ENCODE data around the gene ZFAND2B. TPM values are rescaled to one million over a fixed set of nuclear protein-coding genes. Genes with fewer than 3 reads are reported as not detected.

Gene ZFAND2B
- total RNA-seq = 10 to 100 TPM; 27.9 to 29.8 TPM

- Mint-ChIP-seq H3K36me3 (ENCODE audit: low read depth) (peaks cover 43% of the 10 kb centered on the region), H3K27me3 (no peaks in the 10 kb centered on the region), H3K4me3 (peak within 1 kb of the TSS; percentile 97), H3K9me3 (no peaks in the 10 kb centered on the region), H3K27ac (peak within 1 kb of the TSS; percentile 98), H3K4me1 (peaks cover 10% of the 10 kb centered on the region)
- ATAC-seq (replicated peaks) = peak; percentile 98
Measured at GRCh38 chr2:219206328-219207133, at the start of gene ZFAND2B. Gene ZFAND2B, plus strand, starts transcription at chr2:219206782. Its CDS starts 206 bp downstream, at chr2:219206988.

GRCh38 chr2:219157396-219157795, 49.2 kb upstream of the ZFAND2B start:
- Mint-ChIP-seq H3K36me3 (ENCODE audit: low read depth) (peaks cover 41% of the 10 kb centered on the region), H3K27me3 (no peaks in the 10 kb centered on the region), H3K4me3 (no peak overlapping the region), H3K27ac (no peak overlapping the region), H3K4me1 (peaks cover 15% of the 10 kb centered on the region), H3K9me3 (no peaks in the 10 kb centered on the region)
- ATAC-seq (replicated peaks) = no peak

- no peaks in the 10 kb centered on the region for H3K9me3 Mint-ChIP-seq
- H3K27ac Mint-ChIP-seq = no peak overlapping the region
- H3K36me3 Mint-ChIP-seq (ENCODE audit: low read depth) = peaks cover 39% of the 10 kb centered on the region
- no peaks in the 10 kb centered on the region for H3K27me3 Mint-ChIP-seq
- H3K4me3 Mint-ChIP-seq = no peak overlapping the region
- H3K4me1 Mint-ChIP-seq = peaks cover 15% of the 10 kb centered on the region
- no peak for ATAC-seq (replicated peaks)
Measured at GRCh38 chr2:219158025-219158424, 48.6 kb upstream of the ZFAND2B start.

GRCh38 chr2:219158586-219158985, 48.0 kb upstream of the ZFAND2B start:
- H3K4me3 Mint-ChIP-seq = peak overlapping the region; percentile 84
- no peak overlapping the region for H3K27ac Mint-ChIP-seq
- H3K36me3 Mint-ChIP-seq (ENCODE audit: low read depth) = peaks cover 34% of the 10 kb centered on the region
- no peaks in the 10 kb centered on the region for H3K27me3 Mint-ChIP-seq
- no peak for ATAC-seq (replicated peaks)
- H3K9me3 Mint-ChIP-seq = no peaks in the 10 kb centered on the region
- H3K4me1 Mint-ChIP-seq = peaks cover 15% of the 10 kb centered on the region

- Mint-ChIP-seq H3K27ac (peak overlapping the region; percentile 93), H3K4me1 (peaks cover 15% of the 10 kb centered on the region), H3K27me3 (no peaks in the 10 kb centered on the region), H3K36me3 (ENCODE audit: low read depth) (peaks cover 24% of the 10 kb centered on the region), H3K4me3 (peak overlapping the region; percentile 84), H3K9me3 (no peaks in the 10 kb centered on the region)
- ATAC-seq (replicated peaks) = no peak
Measured at GRCh38 chr2:219159771-219160185, 46.8 kb upstream of the ZFAND2B start.

GRCh38 chr2:219160186-219161017, 46.2 kb upstream of the ZFAND2B start, which contains the start of gene NHEJ1:
Gene NHEJ1, minus strand, starts transcription at chr2:219160815. Its CDS starts 2,453 bp downstream, at chr2:219158362.
- ATAC-seq (replicated peaks) = peak; percentile 89

GRCh38 chr2:219161097-219161496, 45.5 kb upstream of the ZFAND2B start:
- Mint-ChIP-seq H3K27ac (peak overlapping the region; percentile 93), H3K27me3 (no peaks in the 10 kb centered on the region), H3K9me3 (no peaks in the 10 kb centered on the region), H3K36me3 (ENCODE audit: low read depth) (peaks cover 22% of the 10 kb centered on the region), H3K4me3 (peak overlapping the region; percentile 84), H3K4me1 (peaks cover 15% of the 10 kb centered on the region)
- ATAC-seq (replicated peaks) = no peak

More at GRCh38 chr2:219160186-219161017, 46.2 kb upstream of the ZFAND2B start, which contains the start of gene NHEJ1:
- Mint-ChIP-seq H3K27ac (peak within 1 kb of the TSS; percentile 93), H3K27me3 (no peaks in the 10 kb centered on the region), H3K36me3 (ENCODE audit: low read depth) (peaks cover 24% of the 10 kb centered on the region), H3K4me3 (peak within 1 kb of the TSS; percentile 84), H3K4me1 (peaks cover 15% of the 10 kb centered on the region), H3K9me3 (no peaks in the 10 kb centered on the region)

GRCh38 chr2:219163156-219163555, 43.4 kb upstream of the ZFAND2B start:
- H3K36me3 Mint-ChIP-seq (ENCODE audit: low read depth) = peaks cover 2% of the 10 kb centered on the region
- H3K4me1 Mint-ChIP-seq = peaks cover 15% of the 10 kb centered on the region
- H3K4me3 Mint-ChIP-seq = no peak overlapping the region
- peak overlapping the region; percentile 5 for H3K27ac Mint-ChIP-seq
- no peaks in the 10 kb centered on the region for H3K27me3 Mint-ChIP-seq
- H3K9me3 Mint-ChIP-seq = no peaks in the 10 kb centered on the region
- ATAC-seq (replicated peaks) = no peak

GRCh38 chr2:219165058-219165911, 41.3 kb upstream of the ZFAND2B start:
- no peaks in the 10 kb centered on the region for H3K36me3 Mint-ChIP-seq (ENCODE audit: low read depth)
- no peaks in the 10 kb centered on the region for H3K9me3 Mint-ChIP-seq
- peaks cover 10% of the 10 kb centered on the region for H3K4me1 Mint-ChIP-seq
- ATAC-seq (replicated peaks) = no peak
- no peak overlapping the region for H3K4me3 Mint-ChIP-seq
- H3K27me3 Mint-ChIP-seq = no peaks in the 10 kb centered on the region
- H3K27ac Mint-ChIP-seq = peak overlapping the region; percentile 7

- no peak for ATAC-seq (replicated peaks)
- Mint-ChIP-seq H3K4me3 (no peak overlapping the region), H3K27me3 (no peaks in the 10 kb centered on the region), H3K36me3 (ENCODE audit: low read depth) (peaks cover 22% of the 10 kb centered on the region), H3K27ac (peak overlapping the region; percentile 56), H3K4me1 (no peaks in the 10 kb centered on the region), H3K9me3 (no peaks in the 10 kb centered on the region)
Measured at GRCh38 chr2:219167997-219168396, 38.6 kb upstream of the ZFAND2B start.

- H3K36me3 Mint-ChIP-seq (ENCODE audit: low read depth) = peaks cover 27% of the 10 kb centered on the region
- no peaks in the 10 kb centered on the region for H3K9me3 Mint-ChIP-seq
- ATAC-seq (replicated peaks) = no peak
- H3K27me3 Mint-ChIP-seq = no peaks in the 10 kb centered on the region
- H3K27ac Mint-ChIP-seq = peak overlapping the region; percentile 56
- no peaks in the 10 kb centered on the region for H3K4me1 Mint-ChIP-seq
- H3K4me3 Mint-ChIP-seq = no peak overlapping the region
Measured at GRCh38 chr2:219168526-219168925, 38.1 kb upstream of the ZFAND2B start.

- no peak overlapping the region for H3K4me3 Mint-ChIP-seq
Measured at GRCh38 chr2:219168932-219169331, 37.6 kb upstream of the ZFAND2B start.

GRCh38 chr2:219169930-219170654, 36.5 kb upstream of the ZFAND2B start, which contains the start of gene SLC23A3:
Gene SLC23A3, minus strand, starts transcription at chr2:219170029. Its CDS starts 45 bp downstream, at chr2:219169984.
- H3K27me3 Mint-ChIP-seq = no peaks in the 10 kb centered on the region
- H3K4me1 Mint-ChIP-seq = peaks cover 11% of the 10 kb centered on the region
- H3K4me3 Mint-ChIP-seq = no peak within 1 kb of the TSS
- peak; percentile 40 for ATAC-seq (replicated peaks)
- H3K27ac Mint-ChIP-seq = no peak within 1 kb of the TSS
- H3K9me3 Mint-ChIP-seq = no peaks in the 10 kb centered on the region
- H3K36me3 Mint-ChIP-seq (ENCODE audit: low read depth) = peaks cover 43% of the 10 kb centered on the region

More at GRCh38 chr2:219168932-219169331, 37.6 kb upstream of the ZFAND2B start:
- H3K9me3 Mint-ChIP-seq = no peaks in the 10 kb centered on the region
- peaks cover 2% of the 10 kb centered on the region for H3K4me1 Mint-ChIP-seq
- peaks cover 31% of the 10 kb centered on the region for H3K36me3 Mint-ChIP-seq (ENCODE audit: low read depth)
- ATAC-seq (replicated peaks) = no peak
- H3K27me3 Mint-ChIP-seq = no peaks in the 10 kb centered on the region
- no peak overlapping the region for H3K27ac Mint-ChIP-seq

Data from activated T-helper 17 cell treated with anti-CD3 and anti-CD28 coated beads, Interleukin-2, amount 50 U/mL, for 72 hours (primary cell).